GM21526 (cell line): ENCODE data around the gene ZNF408.
"Not testable (repeated sequence)": the region's sequence is repeated elsewhere in the genome, so short reads cannot be mapped to it uniquely, and the experiment has no call there.

Experiments used
- ATAC-seq: cut with Tn5 transposase; IDR thresholded peaks from one replicate; pipeline ENCODE4 v1.9.1; 2021; ENCODE audit warnings: moderate library complexity; ENCODE audit not compliant: unreplicated experiment, low FRiP score

The ZNF408 gene

GRCh38 chr11:46700241-46701077, at the start of gene ZNF408, which contains the start of gene ARHGAP1:
Gene ZNF408 (plus strand): TSS chr11:46701031. CDS start chr11:46701048, 17 bp downstream.
Gene ARHGAP1 (minus strand): TSS chr11:46700619. CDS start chr11:46696107, 4,512 bp downstream.
- peak; percentile 81 for ATAC-seq

- ATAC-seq = no peak
Observed at GRCh38 chr11:46655631-46656030, 45.2 kb upstream of the ZNF408 start.

- ATAC-seq = no peak
Observed at GRCh38 chr11:46657186-46657585, 43.6 kb upstream of the ZNF408 start.

- no peak for ATAC-seq
Observed at GRCh38 chr11:46658259-46658658, 42.6 kb upstream of the ZNF408 start.

- ATAC-seq = no peak
Observed at GRCh38 chr11:46659908-46660307, 40.9 kb upstream of the ZNF408 start.

GRCh38 chr11:46661836-46662235, 39.0 kb upstream of the ZNF408 start:
- ATAC-seq = no peak

- ATAC-seq = no peak
Observed at GRCh38 chr11:46662366-46662765, 38.5 kb upstream of the ZNF408 start.

- ATAC-seq = no peak
Observed at GRCh38 chr11:46663277-46663940, 37.4 kb upstream of the ZNF408 start.

GRCh38 chr11:46664612-46665011, 36.2 kb upstream of the ZNF408 start:
- ATAC-seq = no peak

- no peak for ATAC-seq
Observed at GRCh38 chr11:46665356-46665755, 35.5 kb upstream of the ZNF408 start.

GRCh38 chr11:46666516-46666915, 34.3 kb upstream of the ZNF408 start:
- ATAC-seq = no peak

GRCh38 chr11:46667043-46667481, 33.8 kb upstream of the ZNF408 start:
- ATAC-seq = no peak

- ATAC-seq = no peak
Observed at GRCh38 chr11:46668480-46669085, 32.2 kb upstream of the ZNF408 start.

- no peak for ATAC-seq
Observed at GRCh38 chr11:46669711-46670139, 31.1 kb upstream of the ZNF408 start.

GRCh38 chr11:46670521-46670920, 30.3 kb upstream of the ZNF408 start:
- not testable (repeated sequence) for ATAC-seq

GRCh38 chr11:46671958-46672315, 28.9 kb upstream of the ZNF408 start:
- ATAC-seq = no peak

GRCh38 chr11:46672381-46672839, 28.4 kb upstream of the ZNF408 start:
- no peak for ATAC-seq

- ATAC-seq = no peak
Observed at GRCh38 chr11:46673713-46674462, 26.9 kb upstream of the ZNF408 start.

- ATAC-seq = no peak
Observed at GRCh38 chr11:46674463-46675287, 26.2 kb upstream of the ZNF408 start.
